Measurements from ENCODE around the gene MLH1. TPM values are rescaled to one million over a fixed set of nuclear protein-coding genes. Genes with fewer than 3 reads are reported as not detected.

The MLH1 gene
- total RNA-seq, 1 experiment from 2014 or later, result 65.0 TPM

GRCh38 chr3:36956155-36956554, 37.2 kb upstream of the MLH1 start:
- Mint-ChIP-seq H3K9me3 (ENCODE audit: unreplicated experiment) (no peaks in the 10 kb centered on the region), H3K27ac (ENCODE audit: low read depth, unreplicated experiment) (no peak overlapping the region), H3K36me3 (ENCODE audit: insufficient read depth, unreplicated experiment) (peaks cover 4% of the 10 kb centered on the region), H3K4me3 (ENCODE audit: unreplicated experiment) (no peak overlapping the region), H3K4me1 (ENCODE audit: insufficient read depth, unreplicated experiment) (peaks cover 11% of the 10 kb centered on the region), H3K27me3 (ENCODE audit: insufficient read depth, unreplicated experiment) (no peaks in the 10 kb centered on the region)
- ChIA-PET CTCF (interaction anchor here (0.6 to 5.6 kb wide), 7 partner anchors 35 to 1919 kb away, joined by 3 to 126 read pairs (median 14); no protein-coding TSS in a partner anchor), POLR2A (interaction anchor here (3.6 kb wide), 1 partner anchor 49 kb away, joined by 43 read pairs; no protein-coding TSS in a partner anchor)
- BruUV-seq (replicated peaks), result no TSS peak
- intact Hi-C loops (cut with micrococcal nuclease), result loop anchor here (10.0 kb wide), 1 partner anchor 991 kb away; no protein-coding TSS in a partner anchor
- DNase-seq (ENCODE audit: unreplicated experiment), result no peak
- no peak for TF ChIP-seq CTCF (IDR thresholded peaks at IDR 0.05; ENCODE audit: unreplicated experiment)

- no peak overlapping the region for H3K4me3 Mint-ChIP-seq (ENCODE audit: unreplicated experiment)
- peaks cover 11% of the 10 kb centered on the region for H3K4me1 Mint-ChIP-seq (ENCODE audit: insufficient read depth, unreplicated experiment)
- TF ChIP-seq CTCF (IDR thresholded peaks at IDR 0.05; ENCODE audit: unreplicated experiment), result no peak
- H3K27me3 Mint-ChIP-seq (ENCODE audit: insufficient read depth, unreplicated experiment), result no peaks in the 10 kb centered on the region
- H3K36me3 Mint-ChIP-seq (ENCODE audit: insufficient read depth, unreplicated experiment), result peaks cover 4% of the 10 kb centered on the region
- peak overlapping the region; percentile 90 for H3K27ac Mint-ChIP-seq (ENCODE audit: low read depth, unreplicated experiment)
- DNase-seq (ENCODE audit: unreplicated experiment), result no peak
- ChIA-PET CTCF (interaction anchor here (0.5 to 5.6 kb wide), 18 partner anchors 10 to 264 kb away, joined by 3 to 126 read pairs (median 10); no protein-coding TSS in a partner anchor), POLR2A (interaction anchor here (0.6 to 3.6 kb wide), 8 partner anchors 9 to 483 kb away, joined by 3 to 43 read pairs (median 8); partner anchors contain the start of genes EPM2AIP1 and MLH1)
- H3K9me3 Mint-ChIP-seq (ENCODE audit: unreplicated experiment), result no peaks in the 10 kb centered on the region
- BruUV-seq (replicated peaks), result no TSS peak
- intact Hi-C loops (cut with micrococcal nuclease), result loop anchor here (10.0 kb wide), 1 partner anchor 992 kb away; no protein-coding TSS in a partner anchor
These were observed 36.3 kb upstream of the MLH1 start for GRCh38 chr3:36957063-36957462.

GRCh38 chr3:36957862-36958686, 35.2 kb upstream of the MLH1 start:
- peaks cover 11% of the 10 kb centered on the region for H3K4me1 Mint-ChIP-seq (ENCODE audit: insufficient read depth, unreplicated experiment)
- no peaks in the 10 kb centered on the region for H3K9me3 Mint-ChIP-seq (ENCODE audit: unreplicated experiment)
- BruUV-seq (replicated peaks), result TSS peak; percentile 88
- H3K27me3 Mint-ChIP-seq (ENCODE audit: insufficient read depth, unreplicated experiment), result no peaks in the 10 kb centered on the region
- peaks cover 4% of the 10 kb centered on the region for H3K36me3 Mint-ChIP-seq (ENCODE audit: insufficient read depth, unreplicated experiment)
- ChIA-PET POLR2A (interaction anchor here (0.6 to 3.6 kb wide), 12 partner anchors 10 to 482 kb away, joined by 3 to 43 read pairs (median 6); partner anchors contain the start of genes EPM2AIP1 and MLH1), CTCF (interaction anchor here (0.6 to 5.6 kb wide), 55 partner anchors 8 to 773 kb away, joined by 3 to 126 read pairs (median 5); partner anchors contain the start of gene EPM2AIP1)
- peak; percentile 82 for DNase-seq (ENCODE audit: unreplicated experiment)
- peak overlapping the region; percentile 90 for H3K27ac Mint-ChIP-seq (ENCODE audit: low read depth, unreplicated experiment)
- peak overlapping the region; percentile 38 for H3K4me3 Mint-ChIP-seq (ENCODE audit: unreplicated experiment)
- intact Hi-C loops (cut with micrococcal nuclease), result loop anchor here (1.0 to 10.0 kb wide), 5 partner anchors 54 to 993 kb away; no protein-coding TSS in a partner anchor
- no peak for TF ChIP-seq CTCF (IDR thresholded peaks at IDR 0.05; ENCODE audit: unreplicated experiment)

- ChIA-PET CTCF (interaction anchor here (0.6 to 5.6 kb wide), 19 partner anchors 10 to 889 kb away, joined by 3 to 126 read pairs (median 9); no protein-coding TSS in a partner anchor), POLR2A (interaction anchor here (3.0 to 3.4 kb wide), 2 partner anchors 14 to 33 kb away, joined by 9 to 32 read pairs; partner anchors contain the start of genes EPM2AIP1 and MLH1)
- BruUV-seq (replicated peaks), result no TSS peak
- Mint-ChIP-seq H3K9me3 (ENCODE audit: unreplicated experiment) (no peaks in the 10 kb centered on the region), H3K27me3 (ENCODE audit: insufficient read depth, unreplicated experiment) (no peaks in the 10 kb centered on the region), H3K36me3 (ENCODE audit: insufficient read depth, unreplicated experiment) (peaks cover 4% of the 10 kb centered on the region), H3K4me3 (ENCODE audit: unreplicated experiment) (no peak overlapping the region), H3K27ac (ENCODE audit: low read depth, unreplicated experiment) (no peak overlapping the region), H3K4me1 (ENCODE audit: insufficient read depth, unreplicated experiment) (peaks cover 11% of the 10 kb centered on the region)
- TF ChIP-seq CTCF (IDR thresholded peaks at IDR 0.05; ENCODE audit: unreplicated experiment), result no peak
- no peak for DNase-seq (ENCODE audit: unreplicated experiment)
- intact Hi-C loops (cut with micrococcal nuclease), result loop anchor here (10.0 kb wide), 1 partner anchor 995 kb away; no protein-coding TSS in a partner anchor
These were observed 33.5 kb upstream of the MLH1 start for GRCh38 chr3:36959821-36960220.
